ENCODE measurements around the gene COL4A1.

The COL4A1 gene

GRCh38 chr13:110186231-110186855, 120.6 kb downstream of the COL4A1 start:
- DNase-seq = no peak

- no peak for DNase-seq
Measured at GRCh38 chr13:110185696-110186095, 121.3 kb downstream of the COL4A1 start.

DNA sequence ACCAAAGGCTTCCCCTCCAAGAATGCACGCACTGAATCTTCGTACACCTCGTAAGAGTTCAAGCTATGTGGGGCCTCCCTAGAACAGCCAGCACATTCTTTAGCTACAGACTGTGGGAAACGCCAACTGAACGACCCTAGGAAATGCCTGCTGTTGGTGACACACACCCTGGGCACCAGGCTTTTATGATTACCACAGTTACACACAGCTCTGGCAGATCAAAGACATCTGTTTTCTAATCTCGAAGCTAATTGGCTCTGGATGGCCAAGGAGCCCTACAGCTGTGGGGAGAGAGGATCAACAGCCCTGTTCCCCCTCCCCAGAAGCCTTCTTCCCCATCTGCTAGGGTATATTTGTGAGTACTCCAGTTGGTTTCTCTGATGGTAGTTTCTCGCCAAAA, 123.0 kb downstream of the COL4A1 start:
- no peak for DNase-seq

DNA sequence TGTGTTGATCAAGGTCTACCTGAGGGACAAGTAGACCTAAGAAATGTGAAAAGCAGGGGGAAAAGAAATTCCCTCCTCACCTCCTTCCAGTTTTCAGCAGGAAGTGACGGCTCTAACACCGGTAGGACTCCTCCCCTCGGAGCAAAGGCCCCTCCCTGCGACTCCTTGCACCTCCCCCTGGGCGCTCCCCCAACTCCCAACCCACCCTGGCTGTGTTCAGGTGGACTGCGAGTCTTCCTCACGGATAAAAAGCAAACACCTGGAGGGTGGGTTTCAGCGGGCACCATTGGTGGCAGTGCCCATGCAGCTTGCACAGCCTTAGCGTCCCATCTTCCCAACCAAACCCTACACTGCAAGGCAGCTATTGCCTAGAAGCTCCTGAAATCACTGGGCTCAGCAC, 124.5 kb downstream of the COL4A1 start:
- no peak for DNase-seq

DNA sequence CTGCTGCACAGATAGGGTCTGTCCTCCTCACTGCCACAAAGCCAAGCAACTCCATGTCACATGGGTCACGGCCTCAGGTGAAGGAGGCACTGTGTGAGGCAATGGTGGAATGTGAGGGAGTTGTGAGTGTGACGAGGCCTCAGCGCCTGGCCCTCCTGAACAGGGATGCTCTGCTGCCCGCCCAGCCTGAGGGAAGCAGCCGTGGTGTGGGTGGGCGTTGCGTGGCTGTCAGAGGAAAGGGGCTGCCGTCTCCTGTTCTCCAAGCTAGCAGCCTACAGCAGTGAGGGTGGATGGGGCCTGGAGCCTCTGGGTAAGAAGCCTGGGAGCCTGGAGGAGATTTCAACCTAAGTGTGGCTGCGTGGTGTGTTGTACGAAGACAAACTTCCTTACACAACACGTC, 125.0 kb downstream of the COL4A1 start:
- no peak for DNase-seq

- DNase-seq = no peak
Measured at GRCh38 chr13:110179857-110180147, 127.2 kb downstream of the COL4A1 start.

DNA sequence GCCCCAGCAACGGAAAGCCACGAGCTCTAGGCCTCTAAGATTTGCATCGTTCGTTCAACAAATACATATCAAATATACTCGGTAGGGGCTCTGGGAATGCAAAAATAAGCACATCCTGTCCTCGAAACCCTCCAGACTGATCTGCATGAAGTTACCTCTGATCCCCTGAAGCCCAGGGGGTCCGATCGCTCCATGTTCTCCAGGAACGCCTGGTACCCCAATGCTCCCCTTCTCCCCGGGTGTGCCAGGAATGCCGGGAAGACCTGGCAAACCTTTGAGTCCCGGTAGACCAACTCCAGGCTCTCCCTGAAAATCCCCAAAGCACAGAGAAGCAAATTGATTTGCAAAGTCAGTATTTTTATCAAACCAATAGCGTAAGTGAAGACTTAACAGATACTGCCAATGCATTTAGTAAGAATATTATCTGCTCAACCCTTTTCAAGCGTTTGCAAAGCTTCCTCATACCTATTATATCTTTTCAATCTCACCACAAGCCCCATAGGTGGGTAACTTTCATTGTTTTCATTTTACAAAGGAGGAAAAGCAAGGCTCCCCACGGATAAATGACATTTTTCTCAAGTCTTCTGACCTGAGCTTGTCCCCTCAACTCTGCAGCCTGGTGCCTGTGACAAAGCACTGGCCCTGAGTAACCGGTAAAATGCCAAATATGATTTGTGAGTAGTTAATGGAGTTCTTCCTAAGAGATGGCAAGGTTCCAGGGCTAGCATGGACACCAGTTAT, 127.7 kb downstream of the COL4A1 start:
- DNase-seq = peak; percentile 55

GRCh38 chr13:110177790-110178189, 129.2 kb downstream of the COL4A1 start:
- no peak for DNase-seq

GRCh38 chr13:110176431-110176830, 130.5 kb downstream of the COL4A1 start:
- no peak for DNase-seq

GRCh38 chr13:110173247-110173818, 133.6 kb downstream of the COL4A1 start:
- DNase-seq = no peak

DNA sequence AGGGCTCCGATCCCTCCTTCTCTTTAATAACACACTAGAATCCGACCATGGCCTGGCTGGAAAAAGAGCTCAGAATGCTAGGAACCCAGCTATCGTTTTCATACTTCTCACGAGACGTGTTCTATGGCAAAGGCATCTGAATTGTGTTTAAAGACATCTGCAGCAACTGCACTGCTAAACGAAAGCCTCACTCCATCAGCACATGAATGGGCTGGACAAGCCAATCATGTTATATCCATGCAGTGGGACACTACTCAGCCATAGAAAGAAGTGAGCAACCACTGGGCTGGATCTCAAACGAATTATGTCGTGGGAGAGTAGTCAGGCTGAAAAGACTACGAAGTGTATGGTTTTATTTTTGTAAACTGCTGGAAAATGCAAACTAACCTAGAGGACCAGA, 136.1 kb downstream of the COL4A1 start:
- DNase-seq = no peak

DNA sequence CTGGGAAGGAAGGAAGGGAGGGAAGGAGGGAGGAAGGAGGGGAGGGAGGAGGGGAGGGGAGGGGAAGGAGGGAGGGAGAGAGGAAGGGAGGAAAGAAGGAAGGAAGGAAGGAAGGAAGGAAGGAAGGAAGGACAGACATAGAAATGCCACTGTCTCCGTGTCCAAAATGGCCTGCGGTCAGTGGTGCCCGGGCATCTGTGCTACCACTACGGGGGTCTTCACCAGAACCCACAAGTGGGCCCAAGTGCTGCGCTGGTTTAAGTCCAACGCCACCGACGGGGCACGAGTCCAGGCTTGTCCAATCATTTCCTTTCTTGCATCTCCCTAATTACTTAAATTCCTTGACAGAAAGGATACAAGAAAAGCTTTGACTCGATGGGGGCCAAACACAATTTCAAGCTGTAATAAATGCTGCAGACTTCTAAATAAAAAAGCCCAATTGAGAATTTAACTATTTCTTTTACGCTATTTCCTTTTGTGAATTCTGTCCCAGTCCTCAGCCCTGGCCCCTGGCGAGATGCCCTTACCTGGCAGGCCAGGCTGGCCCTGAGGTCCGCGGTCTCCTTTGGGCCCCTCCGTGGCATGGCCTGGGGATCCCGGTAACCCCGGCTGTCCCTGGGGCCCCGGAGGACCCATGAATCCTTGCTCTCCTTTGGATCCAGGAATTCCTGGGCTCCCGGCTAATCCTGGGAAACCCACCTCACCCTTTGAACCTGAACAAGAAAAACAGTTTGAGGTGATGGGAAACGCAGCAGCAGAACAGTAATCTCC, 136.8 kb downstream of the COL4A1 start:
- no peak for DNase-seq

DNA sequence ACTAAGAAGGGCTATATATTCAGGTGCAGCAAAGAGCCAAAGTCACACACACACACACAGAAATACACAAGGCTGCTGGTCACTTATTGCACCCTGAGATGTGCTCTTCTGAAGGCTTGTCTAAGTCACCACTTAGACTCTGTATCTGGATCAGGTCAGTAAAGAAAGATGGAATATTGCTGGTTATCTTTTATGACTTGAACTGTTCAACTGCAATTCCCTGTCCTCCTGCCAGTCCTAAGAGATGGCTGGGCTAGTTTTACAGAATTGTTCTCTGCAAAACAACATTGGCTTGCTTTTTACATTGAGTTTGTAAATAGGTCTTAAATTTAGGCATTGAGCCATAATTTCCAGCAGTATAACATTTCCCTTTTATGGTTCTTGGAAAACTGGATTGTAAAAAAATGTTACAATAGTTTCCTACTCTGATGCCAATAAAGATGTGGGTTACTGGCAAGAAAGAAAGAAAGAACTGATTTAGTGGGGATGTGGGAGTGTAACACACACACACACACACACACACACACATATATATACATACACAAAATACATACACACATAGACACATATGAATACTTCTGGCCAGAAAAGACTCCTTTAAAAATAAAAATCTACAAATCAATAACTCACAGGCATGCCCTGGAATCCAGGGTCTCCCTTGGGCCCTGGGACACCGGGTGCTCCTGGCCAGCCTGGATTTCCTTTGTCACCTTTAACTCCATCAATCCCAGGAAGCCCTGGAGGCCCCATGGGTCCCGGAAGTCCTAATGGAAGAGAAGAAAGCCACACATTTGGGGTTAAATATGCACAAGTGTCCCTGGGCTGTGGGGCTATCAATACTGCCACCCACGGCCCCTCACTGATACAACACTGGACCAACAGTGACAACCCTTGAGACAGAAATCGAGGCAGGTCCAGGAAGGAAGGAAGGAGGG, 137.7 kb downstream of the COL4A1 start:
- no peak for DNase-seq

GRCh38 chr13:110166598-110166997, 140.4 kb downstream of the COL4A1 start:
- no peak for DNase-seq

DNA sequence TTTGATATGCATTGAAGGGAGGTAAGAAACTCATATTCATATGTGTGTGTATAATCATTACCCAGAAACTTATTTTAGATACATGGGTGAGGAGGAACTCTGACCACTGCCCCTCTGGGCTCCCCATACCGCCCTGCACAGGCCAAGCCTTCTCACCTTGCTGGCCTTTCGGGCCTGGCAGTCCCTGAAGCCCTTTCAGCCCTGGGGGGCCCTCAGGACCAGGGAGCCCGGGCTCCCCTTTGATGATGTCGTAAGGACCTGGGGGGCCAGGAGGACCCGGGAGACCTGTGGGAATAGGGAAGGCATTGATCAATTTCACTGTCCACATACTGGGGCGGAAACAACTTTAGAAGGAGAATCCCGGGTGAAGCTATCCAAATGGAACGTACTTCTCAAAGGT, 142.3 kb downstream of the COL4A1 start:
- DNase-seq = no peak

- no peak for DNase-seq
Measured at GRCh38 chr13:110162866-110163658, 143.9 kb downstream of the COL4A1 start.

DNA sequence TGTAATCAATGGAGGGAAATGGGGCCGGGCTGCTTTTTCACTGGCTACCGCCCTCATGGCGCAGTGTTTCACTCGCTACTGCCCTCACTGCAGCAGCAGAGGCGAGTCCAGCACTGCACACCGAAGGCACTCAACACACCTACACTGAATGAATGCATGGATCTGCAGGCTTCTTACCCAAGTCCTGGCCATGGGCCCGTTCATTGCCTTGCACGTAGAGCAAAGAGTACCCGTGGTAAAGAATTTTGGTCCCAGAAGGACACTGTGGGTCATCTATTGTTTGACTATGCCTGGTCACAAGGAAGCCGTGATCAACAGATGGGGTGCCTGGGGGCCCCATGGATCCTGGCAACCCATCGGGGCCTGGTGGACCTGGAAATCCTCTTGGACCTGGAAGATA, 144.9 kb downstream of the COL4A1 start:
- DNase-seq = no peak

- no peak for DNase-seq
Measured at GRCh38 chr13:110161112-110161882, 145.7 kb downstream of the COL4A1 start.

- DNase-seq = no peak
Measured at GRCh38 chr13:110158226-110158625, 148.7 kb downstream of the COL4A1 start.

GRCh38 chr13:110157718-110158117, 149.2 kb downstream of the COL4A1 start:
- no peak for DNase-seq
